HG02973 (cell line): ENCODE results near the gene LINGO1.

Experiments
- ATAC-seq: cut with Tn5 transposase; IDR thresholded peaks from one replicate; pipeline ENCODE4 v1.9.1; 2021; ENCODE audit warnings: moderate library complexity; ENCODE audit not compliant: unreplicated experiment

The LINGO1 gene

DNA sequence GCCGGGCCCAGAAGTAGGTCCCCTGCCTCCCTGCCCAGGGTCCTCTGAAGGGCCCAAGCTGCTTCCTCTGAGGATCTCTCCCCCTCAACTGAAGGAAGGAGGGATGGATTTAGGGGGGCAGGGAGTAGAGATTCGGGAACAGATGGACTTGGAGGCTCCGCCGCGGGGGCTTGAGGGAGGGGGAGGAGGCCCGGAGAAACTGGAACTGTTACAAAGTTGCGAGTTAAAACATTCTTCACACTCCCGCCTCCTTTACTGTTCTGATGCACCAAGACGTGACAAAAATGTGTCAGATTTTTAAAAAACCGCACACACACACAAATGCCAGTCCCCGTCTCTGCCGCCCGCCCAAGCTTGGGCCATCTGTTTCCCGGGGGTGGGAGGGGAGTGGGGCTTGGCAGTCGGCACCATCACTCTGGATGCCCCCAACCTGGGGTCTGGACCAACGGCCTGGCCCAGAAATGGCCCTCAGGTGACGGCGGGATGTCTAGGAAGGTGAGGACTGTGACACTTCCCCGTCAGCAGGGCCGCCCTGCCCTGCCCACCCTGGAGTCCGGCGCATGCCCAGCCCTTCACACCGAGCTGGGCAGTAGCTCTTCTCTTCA, 25.0 kb upstream of the LINGO1 start:
- ATAC-seq = no peak

GRCh38 chr15:77656294-77656693, 23.6 kb upstream of the LINGO1 start:
- ATAC-seq = no peak

- ATAC-seq = no peak
Observed at GRCh38 chr15:77654975-77655374, 22.3 kb upstream of the LINGO1 start.

GRCh38 chr15:77653832-77654480, 21.2 kb upstream of the LINGO1 start:
- ATAC-seq = no peak

DNA sequence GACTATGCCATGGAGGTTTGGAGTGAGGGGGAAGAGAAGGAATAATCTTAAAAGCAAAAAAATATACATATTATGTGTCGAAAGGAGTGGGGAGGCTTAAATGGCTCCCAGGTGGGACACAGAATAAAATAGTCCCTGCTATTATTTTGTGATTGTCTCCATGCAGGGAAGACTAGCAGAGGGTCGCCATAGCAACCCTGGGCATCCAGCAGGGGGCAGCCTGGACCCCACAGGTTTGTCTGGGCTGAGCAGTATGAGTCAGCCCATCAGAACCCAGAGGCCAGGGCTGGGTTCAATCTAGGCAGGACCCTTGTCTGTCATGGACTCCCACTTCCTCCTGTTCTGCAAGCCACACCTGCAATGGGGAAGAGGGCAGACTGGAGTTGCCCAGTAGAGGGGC, 17.6 kb upstream of the LINGO1 start:
- ATAC-seq = no peak

DNA sequence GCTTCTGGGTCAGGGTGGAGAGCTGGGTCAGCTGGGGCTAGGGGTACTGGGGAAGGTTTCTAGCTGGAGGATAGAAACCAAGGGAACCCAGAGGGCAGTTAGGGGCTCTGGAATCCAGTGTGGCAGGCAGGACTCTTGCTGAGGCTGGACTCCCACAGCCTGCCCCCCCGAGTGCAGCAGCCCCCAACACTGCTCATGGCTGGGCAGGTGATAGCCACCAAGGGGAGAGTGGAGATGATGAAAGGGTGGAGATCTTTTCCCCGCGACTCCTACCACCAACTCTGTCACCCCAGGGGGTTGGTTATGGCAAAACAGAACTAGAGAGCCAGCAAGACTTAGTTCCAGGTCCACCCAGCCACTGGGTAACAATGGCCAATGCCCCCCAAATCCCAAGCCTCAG, 16.9 kb upstream of the LINGO1 start:
- no peak for ATAC-seq

DNA sequence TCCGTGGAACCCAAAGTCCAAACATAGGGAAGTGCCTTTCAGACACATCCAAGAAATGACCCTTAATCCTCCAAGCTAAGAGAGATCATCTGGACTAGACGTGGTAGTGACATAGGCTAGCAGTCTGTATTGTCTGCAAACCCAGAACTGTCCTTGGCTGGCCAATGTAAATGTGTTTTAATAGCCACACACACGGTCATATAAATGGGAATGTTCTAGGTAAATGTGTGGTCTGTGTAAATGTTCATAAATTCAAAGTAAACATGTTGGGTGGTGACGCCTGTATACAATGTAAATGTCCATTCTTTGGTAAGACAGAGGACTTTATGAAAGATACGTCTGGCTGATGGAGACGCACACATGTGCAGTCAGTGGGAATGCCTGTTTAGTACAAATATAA, 16.3 kb upstream of the LINGO1 start:
- ATAC-seq = no peak

DNA sequence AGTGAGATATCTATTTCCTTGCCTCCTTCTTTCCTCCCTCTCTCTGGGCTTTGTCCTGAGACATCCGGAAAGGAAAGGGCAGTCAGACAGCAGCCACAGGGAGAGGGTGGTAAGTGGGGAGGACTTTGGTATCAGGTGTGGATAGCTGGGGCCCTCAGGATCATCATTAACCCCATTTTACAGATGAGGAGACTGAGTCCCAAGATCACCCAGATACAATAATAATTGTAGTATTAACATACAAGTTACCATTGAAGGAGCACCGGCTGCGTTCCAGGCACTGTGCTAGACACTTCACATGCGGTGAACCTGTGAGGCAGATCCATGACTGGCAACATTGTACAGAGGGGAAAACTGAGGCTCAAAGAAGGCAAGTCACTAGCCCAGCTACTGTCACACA, 15.2 kb upstream of the LINGO1 start:
- no peak for ATAC-seq

DNA sequence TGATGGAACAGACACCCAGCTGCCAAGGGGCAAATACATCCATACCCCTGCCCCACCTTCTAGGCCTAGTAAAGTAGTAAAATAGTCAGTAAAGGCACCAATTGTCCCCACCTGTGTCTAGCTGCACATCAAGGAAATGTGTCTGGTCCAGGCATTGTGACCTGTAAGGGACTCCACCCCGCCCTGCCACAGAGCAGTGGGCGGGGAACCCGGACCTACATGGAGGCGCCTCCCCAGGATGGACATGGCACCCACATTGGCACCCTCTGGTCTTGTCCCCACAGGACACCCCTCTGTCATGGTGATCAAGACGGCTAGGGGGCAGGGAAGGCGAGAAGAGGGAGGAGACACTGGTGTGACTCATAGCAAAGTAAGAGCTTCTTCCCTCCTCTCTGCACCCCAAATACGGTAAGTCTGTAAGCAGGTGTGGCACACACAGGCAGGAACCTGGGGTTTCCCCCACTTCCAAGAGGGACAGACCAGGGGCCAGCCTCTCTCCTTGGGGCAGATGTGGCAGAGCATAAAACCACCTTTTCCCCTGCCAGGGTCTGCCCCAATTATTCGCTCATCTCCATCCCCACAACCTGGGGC, 13.5 kb upstream of the LINGO1 start:
- no peak for ATAC-seq

DNA sequence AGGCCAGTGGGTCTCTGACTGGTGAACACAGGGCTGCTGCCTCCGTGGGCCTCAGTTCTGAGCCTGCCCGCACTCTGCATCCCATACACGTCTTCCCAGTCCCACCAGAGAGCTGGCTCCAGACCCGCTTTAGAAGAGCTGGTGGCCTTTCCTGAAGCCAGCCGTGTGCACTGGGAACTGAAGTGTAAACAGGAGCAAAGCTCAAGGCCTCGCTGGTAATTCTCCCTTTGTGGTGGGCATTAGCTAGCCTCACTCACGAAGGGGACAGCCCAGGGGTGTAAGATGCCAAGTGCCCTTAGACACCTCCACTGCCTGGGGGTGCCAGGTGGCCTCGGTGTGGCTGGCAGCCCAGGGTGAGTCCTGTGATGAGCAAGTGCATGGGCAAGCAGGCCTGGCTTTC, 12.9 kb upstream of the LINGO1 start:
- ATAC-seq = no peak

- no peak for ATAC-seq
Observed at GRCh38 chr15:77644543-77645247, 12.0 kb upstream of the LINGO1 start.

- ATAC-seq = no peak
Observed at GRCh38 chr15:77643764-77644163, 11.1 kb upstream of the LINGO1 start.

GRCh38 chr15:77642793-77643430, 10.2 kb upstream of the LINGO1 start:
- ATAC-seq = no peak

DNA sequence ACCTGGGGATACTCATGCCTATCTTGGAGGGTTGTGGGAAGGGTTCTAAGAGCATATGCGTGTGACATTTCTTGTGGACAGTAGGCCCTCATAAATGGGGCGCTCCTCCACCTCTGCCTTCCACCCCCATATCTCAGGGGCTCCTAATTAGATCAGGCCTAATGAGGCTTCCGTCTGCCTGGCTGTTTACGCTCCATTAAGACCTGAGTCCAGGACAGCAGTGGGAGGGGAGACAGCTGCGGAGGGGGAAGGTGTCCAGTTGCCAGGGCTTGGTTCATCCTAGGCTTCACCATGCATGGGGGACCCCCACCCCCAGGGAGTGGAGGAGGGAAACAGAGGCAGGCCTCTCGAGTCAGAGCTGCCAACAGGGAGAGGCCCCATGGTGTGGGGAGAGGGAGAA, 9.3 kb upstream of the LINGO1 start:
- no peak for ATAC-seq

DNA sequence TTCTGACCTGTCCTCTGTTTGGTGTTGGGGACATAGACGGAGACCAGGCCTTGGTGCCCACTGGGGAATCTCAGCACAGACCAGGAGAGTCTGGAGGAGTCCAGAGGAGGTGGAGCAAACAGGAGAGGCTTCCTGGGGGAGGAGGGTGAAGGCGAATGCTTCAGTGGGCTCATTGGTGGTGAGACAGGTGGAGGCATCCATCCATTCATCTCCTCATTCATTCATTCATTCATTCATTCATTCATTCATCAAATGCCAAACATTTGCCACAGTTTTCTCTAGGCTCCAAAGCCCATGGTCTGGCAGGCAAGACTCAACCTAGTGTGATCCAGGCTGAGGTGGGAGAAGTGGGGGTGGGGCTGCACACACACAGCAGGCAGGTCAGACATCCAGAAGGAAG, 7.9 kb upstream of the LINGO1 start:
- no peak for ATAC-seq

DNA sequence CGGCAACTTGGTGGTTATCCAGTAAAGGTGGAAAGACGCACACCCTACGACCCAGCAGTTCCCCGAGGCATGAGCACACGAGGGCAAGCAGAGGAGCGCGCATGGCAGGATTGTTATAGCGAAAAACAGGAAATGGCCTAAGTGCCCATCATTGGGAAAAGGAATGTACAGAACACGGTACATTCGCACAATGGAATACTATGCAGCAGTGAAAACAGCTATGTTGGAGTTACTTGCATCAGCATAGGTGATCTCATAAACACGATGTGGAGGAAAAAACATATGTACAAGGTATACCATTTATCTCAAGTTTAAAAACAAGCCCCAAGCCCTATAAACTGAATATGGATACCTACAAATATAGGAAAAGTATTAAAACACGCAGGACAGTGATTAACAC, 6.7 kb upstream of the LINGO1 start:
- no peak for ATAC-seq

DNA sequence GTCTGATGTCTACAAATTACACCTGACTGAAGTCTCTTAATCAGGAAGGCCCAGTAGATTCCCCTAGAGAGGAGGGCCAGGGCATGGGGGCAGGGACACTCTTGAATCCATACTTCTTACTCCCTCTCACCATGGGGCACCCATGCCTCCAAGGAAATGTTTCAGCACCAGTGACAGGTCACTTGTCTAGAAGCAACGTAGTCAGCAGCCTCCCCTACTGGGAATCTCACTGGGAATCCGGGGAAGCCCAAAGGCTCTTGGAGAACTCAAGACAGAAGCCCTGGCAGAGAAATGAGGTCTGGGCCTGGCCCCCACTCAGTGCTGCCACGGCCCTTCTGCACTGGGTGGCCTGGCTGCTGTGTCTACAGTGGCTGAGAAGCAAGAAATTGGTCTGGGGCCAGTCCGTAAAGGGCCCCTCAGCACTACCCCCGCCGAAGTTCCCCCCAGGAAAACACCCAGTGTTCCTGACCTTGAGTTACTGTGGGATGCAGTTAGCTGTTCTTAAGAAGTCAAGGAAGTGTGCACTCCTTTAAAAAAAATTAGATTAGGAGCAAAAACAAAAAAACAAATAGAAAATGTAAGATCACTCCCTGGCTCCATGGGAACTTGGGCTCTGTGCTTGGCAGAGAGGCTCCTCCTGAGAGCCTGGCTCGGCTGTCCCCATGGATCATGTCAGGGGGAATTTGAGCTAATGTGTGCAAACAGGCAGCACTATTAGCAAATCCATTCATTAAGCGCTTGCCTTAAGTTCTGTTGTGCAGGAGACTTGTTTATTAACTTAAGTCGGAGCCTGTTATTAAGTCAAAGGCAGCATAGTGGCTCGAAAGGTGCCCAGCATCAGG, 5.4 kb upstream of the LINGO1 start:
- no peak for ATAC-seq

GRCh38 chr15:77636209-77636608, 3.5 kb upstream of the LINGO1 start:
- ATAC-seq = no peak

GRCh38 chr15:77634266-77634962, 1.7 kb upstream of the LINGO1 start:
- no peak for ATAC-seq

DNA sequence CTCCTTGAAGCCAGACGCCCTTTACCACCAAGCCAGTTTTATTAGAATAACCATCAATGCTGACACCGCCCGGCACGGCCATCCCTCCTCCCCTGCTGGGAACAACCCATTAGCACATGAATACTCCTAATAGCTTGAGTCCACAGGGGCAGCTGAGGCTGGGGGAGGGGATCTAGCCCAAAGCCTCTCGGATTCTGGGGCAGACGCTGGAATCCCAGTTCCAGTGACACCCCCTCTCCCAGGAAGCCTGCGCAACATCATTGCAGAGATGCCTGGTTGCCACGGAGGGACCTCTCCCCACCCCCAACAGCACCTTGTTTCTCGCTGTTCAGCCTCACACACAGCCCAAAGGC, 1.2 kb upstream of the LINGO1 start:
- no peak for ATAC-seq
